ENCODE measurements around the gene GATA6.

The GATA6 gene

DNA sequence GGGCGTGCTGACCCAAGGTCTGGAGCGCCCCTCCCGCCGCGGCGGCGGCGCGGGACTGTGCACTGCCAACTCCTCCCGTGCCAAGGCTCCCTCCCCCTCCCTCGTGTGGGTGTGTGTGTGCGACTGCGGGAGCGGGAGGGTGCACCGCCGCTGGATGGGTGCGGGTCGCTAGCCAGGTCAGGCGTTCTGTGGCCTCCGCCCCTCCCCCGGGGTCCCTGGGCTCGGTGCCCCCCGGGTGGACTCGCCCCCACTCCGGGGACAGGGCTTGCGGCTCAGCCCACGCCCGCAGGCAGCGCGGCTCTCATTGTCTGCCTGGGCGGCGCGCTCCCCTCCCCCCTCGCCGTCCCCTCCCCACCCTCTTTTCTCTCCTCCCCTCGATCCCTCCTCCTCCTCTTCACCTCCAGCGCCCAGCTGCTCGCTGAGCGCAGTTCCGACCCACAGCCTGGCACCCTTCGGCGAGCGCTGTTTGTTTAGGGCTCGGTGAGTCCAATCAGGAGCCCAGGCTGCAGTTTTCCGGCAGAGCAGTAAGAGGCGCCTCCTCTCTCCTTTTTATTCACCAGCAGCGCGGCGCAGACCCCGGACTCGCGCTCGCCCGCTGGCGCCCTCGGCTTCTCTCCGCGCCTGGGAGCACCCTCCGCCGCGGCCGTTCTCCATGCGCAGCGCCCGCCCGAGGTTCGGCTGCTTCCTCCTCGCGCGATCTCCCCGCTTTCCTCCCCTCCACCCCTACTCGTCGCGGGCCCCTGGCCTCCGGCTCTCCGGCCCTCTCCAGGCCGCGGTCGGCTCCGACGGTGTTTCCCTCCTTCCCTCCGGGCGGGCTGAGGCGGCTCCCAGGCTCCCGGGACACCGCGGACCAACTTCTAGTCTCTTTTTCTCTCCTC is at the start of gene GATA6:
GATA6 (plus strand) TSS at position 579 of the 878 bp plus-strand sequence. CDS start 1,556 bp downstream, outside the sequence.
- TF ChIP-seq, protein P1, sequence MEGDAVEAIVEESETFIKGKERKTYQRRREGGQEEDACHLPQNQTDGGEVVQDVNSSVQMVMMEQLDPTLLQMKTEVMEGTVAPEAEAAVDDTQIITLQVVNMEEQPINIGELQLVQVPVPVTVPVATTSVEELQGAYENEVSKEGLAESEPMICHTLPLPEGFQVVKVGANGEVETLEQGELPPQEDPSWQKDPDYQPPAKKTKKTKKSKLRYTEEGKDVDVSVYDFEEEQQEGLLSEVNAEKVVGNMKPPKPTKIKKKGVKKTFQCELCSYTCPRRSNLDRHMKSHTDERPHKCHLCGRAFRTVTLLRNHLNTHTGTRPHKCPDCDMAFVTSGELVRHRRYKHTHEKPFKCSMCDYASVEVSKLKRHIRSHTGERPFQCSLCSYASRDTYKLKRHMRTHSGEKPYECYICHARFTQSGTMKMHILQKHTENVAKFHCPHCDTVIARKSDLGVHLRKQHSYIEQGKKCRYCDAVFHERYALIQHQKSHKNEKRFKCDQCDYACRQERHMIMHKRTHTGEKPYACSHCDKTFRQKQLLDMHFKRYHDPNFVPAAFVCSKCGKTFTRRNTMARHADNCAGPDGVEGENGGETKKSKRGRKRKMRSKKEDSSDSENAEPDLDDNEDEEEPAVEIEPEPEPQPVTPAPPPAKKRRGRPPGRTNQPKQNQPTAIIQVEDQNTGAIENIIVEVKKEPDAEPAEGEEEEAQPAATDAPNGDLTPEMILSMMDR (IDR thresholded peaks at IDR 0.05; ENCODE audit: borderline replicate concordance, insufficient read depth, low read depth, low read length): no peak; the same call in 1 of the 2 replicates
- H3K4me3 ChIP-seq (ENCODE audit: low read depth, low read length): peak within 1 kb of the TSS; percentile 22

DNA sequence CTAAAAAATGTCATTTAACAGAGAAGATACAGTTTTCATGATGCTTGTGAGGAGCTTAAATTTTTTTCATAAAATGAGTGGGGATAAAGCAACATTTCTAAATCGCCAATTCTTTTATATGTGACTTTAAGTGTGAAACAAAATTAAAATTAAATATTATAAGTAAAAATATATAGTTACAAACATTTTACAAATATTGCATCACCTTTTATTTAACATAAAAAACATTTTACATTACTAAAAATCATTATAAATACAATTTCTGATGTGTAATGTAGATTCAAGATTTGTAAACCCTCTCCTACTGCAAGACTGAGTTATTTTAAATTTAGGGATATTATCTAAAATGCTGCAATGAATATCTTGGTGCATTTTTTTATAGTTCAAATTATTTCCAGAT is 44.4 kb upstream of the GATA6 start:
- TF ChIP-seq, protein P1 (IDR thresholded peaks at IDR 0.05; ENCODE audit: borderline replicate concordance, insufficient read depth, low read depth, low read length): no peak
- no peak overlapping the region for H3K4me3 ChIP-seq (ENCODE audit: low read depth, low read length)

GRCh38 chr18:22128954-22129353 is 40.4 kb upstream of the GATA6 start:
- TF ChIP-seq, protein P1 (IDR thresholded peaks at IDR 0.05; ENCODE audit: borderline replicate concordance, insufficient read depth, low read depth, low read length): no peak
- H3K4me3 ChIP-seq (ENCODE audit: low read depth, low read length): no peak overlapping the region

DNA sequence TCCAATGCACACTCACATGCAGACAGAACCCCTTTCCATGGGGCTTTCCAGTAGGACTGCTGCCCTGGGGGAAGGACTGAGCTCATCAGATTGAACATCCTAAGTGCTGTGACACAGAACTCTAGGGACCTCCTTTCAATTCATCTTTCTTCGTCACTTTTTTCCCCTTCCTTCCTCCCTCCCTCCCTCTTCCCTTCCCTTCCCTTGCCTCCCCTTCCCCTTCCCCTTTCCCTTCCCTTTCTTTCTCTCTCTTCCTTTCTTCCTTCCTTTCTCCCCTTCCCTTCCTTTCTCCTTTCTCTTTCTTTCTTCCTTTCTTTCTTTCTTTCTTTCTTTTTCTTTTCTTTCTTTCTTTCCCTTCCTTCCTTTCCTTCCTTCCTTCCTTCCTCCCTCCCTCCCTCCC is 39.6 kb upstream of the GATA6 start:
- TF ChIP-seq, protein P1 (IDR thresholded peaks at IDR 0.05; ENCODE audit: borderline replicate concordance, insufficient read depth, low read depth, low read length): no peak
- H3K4me3 ChIP-seq (ENCODE audit: low read depth, low read length): no peak overlapping the region

GRCh38 chr18:22132258-22132657 is 37.1 kb upstream of the GATA6 start:
- H3K4me3 ChIP-seq (ENCODE audit: low read depth, low read length): no peak overlapping the region
- TF ChIP-seq, protein P1 (IDR thresholded peaks at IDR 0.05; ENCODE audit: borderline replicate concordance, insufficient read depth, low read depth, low read length): no peak

DNA sequence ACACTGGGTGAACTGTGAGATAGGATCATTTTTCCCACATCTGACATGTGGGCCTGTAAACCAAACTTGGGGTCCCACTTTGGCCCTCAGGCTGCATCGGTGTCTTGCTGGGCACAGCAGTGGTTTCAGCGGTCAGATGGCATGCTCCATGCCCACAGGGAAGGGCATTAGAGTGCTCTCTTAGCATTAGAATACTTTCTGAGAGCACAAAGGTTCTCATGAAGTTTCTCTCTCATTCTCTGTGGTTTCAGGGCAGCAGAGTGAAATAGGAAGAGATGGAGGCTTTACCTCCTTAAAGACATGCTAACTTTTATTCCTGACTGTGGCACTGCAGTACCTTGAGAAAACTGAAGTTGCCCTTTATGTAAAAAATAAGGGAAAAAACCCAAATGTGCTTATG is 36.6 kb upstream of the GATA6 start:
- no peak overlapping the region for H3K4me3 ChIP-seq (ENCODE audit: low read depth, low read length)
- TF ChIP-seq, protein P1 (IDR thresholded peaks at IDR 0.05; ENCODE audit: borderline replicate concordance, insufficient read depth, low read depth, low read length): no peak

- TF ChIP-seq, protein P1 (IDR thresholded peaks at IDR 0.05; ENCODE audit: borderline replicate concordance, insufficient read depth, low read depth, low read length): no peak
- H3K4me3 ChIP-seq (ENCODE audit: low read depth, low read length): no peak overlapping the region
Observed at GRCh38 chr18:22136395-22136794, 33.0 kb upstream of the GATA6 start.
